Non-pigmented ciliary epithelial cell (primary cell): ENCODE results near the gene CLN5.
"Not testable (repeated sequence)": the region's sequence is repeated elsewhere in the genome, so short reads cannot be mapped to it uniquely, and the experiment has no call there.

Experiments
- DNase-seq: peaks from one replicate; pipeline ENCODE4 v3.0.0-alpha.2; 2010; ENCODE audit warnings: low read depth

The CLN5 gene

GRCh38 chr13:76975863-76976262 is 16.0 kb upstream of the CLN5 start:
- no peak for DNase-seq

- DNase-seq: no peak
Measured at GRCh38 chr13:76976490-76976889, 15.4 kb upstream of the CLN5 start.

GRCh38 chr13:76976929-76977328 is 15.0 kb upstream of the CLN5 start:
- DNase-seq: no peak

- no peak for DNase-seq
Measured at GRCh38 chr13:76980075-76980718, 11.7 kb upstream of the CLN5 start.

- DNase-seq: no peak
Measured at GRCh38 chr13:76982061-76982460, 9.8 kb upstream of the CLN5 start.

GRCh38 chr13:76983676-76984075 is 8.2 kb upstream of the CLN5 start:
- no peak for DNase-seq

- no peak for DNase-seq
Measured at GRCh38 chr13:76991432-76991795, 467 bp upstream of the CLN5 start.

GRCh38 chr13:76992548-76993001 is 694 bp downstream of the CLN5 start:
- no peak for DNase-seq

GRCh38 chr13:76993021-76993420 is 1.1 kb downstream of the CLN5 start:
- DNase-seq: no peak

GRCh38 chr13:76993473-76993872 is 1.6 kb downstream of the CLN5 start:
- no peak for DNase-seq

GRCh38 chr13:76994281-76994680 is 2.4 kb downstream of the CLN5 start:
- DNase-seq: no peak

- no peak for DNase-seq
Measured at GRCh38 chr13:77000475-77000874, 8.6 kb downstream of the CLN5 start.

GRCh38 chr13:77001540-77001939 is 9.7 kb downstream of the CLN5 start:
- no peak for DNase-seq

- no peak for DNase-seq
Measured at GRCh38 chr13:77001963-77002587, 10.2 kb downstream of the CLN5 start.

- no peak for DNase-seq
Measured at GRCh38 chr13:77002590-77003190, 10.8 kb downstream of the CLN5 start.

GRCh38 chr13:77008337-77008736 is 16.5 kb downstream of the CLN5 start:
- not testable (repeated sequence) for DNase-seq

GRCh38 chr13:77009011-77009410 is 17.1 kb downstream of the CLN5 start:
- DNase-seq: no peak

GRCh38 chr13:77009719-77010118 is 17.8 kb downstream of the CLN5 start:
- not testable (repeated sequence) for DNase-seq

- DNase-seq: no peak
Measured at GRCh38 chr13:77013853-77014542, 22.1 kb downstream of the CLN5 start.

GRCh38 chr13:77014906-77015685 is 23.2 kb downstream of the CLN5 start:
- no peak for DNase-seq

GRCh38 chr13:77016251-77016812 is 24.5 kb downstream of the CLN5 start:
- DNase-seq: no peak
